SK-N-SH treated with all-trans-retinoic acid at 6 μM for 48 hours (cell line): ENCODE measurements around the gene MYH4.

ENCODE experiments used
- ATAC-seq: fragments of 200-7000 bp; cut with Tn5 transposase; 3 replicates; pipeline ENCODE4 v1.9.1; 2020; ENCODE audit warnings: mild to moderate bottlenecking, moderate library complexity
- BACH2 ChIP-seq: fragments of 250-450 bp; sonication (Bioruptor Pico); IDR thresholded peaks from 2 replicates; pipeline ENCODE4 v1.9.0; 2021; ENCODE audit warnings: mild to moderate bottlenecking, borderline replicate concordance
- CREB5 ChIP-seq: fragments of 250-450 bp; sonication (Bioruptor Pico); IDR thresholded peaks from 2 replicates; pipeline ENCODE4 v1.5.1; 2020; ENCODE audit warnings: low read depth, mild to moderate bottlenecking, moderate library complexity
- ESRRG ChIP-seq: fragments of 250-450 bp; sonication (Bioruptor Pico); IDR thresholded peaks from 2 replicates; pipeline ENCODE4 v1.6.1; 2021; ENCODE audit warnings: mild to moderate bottlenecking
- GLIS3 ChIP-seq: fragments of 250-450 bp; sonication (Bioruptor Pico); IDR thresholded peaks from 2 replicates; pipeline ENCODE4 v1.5.0; 2020; ENCODE audit warnings: mild to moderate bottlenecking, moderate library complexity
- ISL1 ChIP-seq: fragments of 250-450 bp; sonication (Bioruptor Pico); IDR thresholded peaks from 2 replicates; pipeline ENCODE4 v2.1.2; 2022; ENCODE audit warnings: mild to moderate bottlenecking, moderate library complexity
- PATZ1 ChIP-seq: fragments of 250-450 bp; sonication (Bioruptor Pico); IDR thresholded peaks from 2 replicates; pipeline ENCODE4 v1.8.0; 2020; ENCODE audit warnings: mild to moderate bottlenecking, moderate library complexity, borderline replicate concordance
- PPARA ChIP-seq: fragments of 250-450 bp; sonication (Bioruptor Pico); IDR thresholded peaks from 2 replicates; pipeline ENCODE4 v1.5.0; 2020; ENCODE audit warnings: mild to moderate bottlenecking, borderline replicate concordance
- RARB ChIP-seq: fragments of 250-450 bp; sonication (Bioruptor Pico); IDR thresholded peaks from 2 replicates; pipeline ENCODE4 v1.8.0; 2021; ENCODE audit warnings: mild to moderate bottlenecking, moderate library complexity
- TCF4 ChIP-seq: fragments of 250-450 bp; sonication (Bioruptor Pico); IDR thresholded peaks from 2 replicates; pipeline ENCODE4 v1.8.0; 2021; ENCODE audit warnings: mild to moderate bottlenecking, moderate library complexity, borderline replicate concordance
- TSHZ2 ChIP-seq: fragments of 250-450 bp; sonication (Bioruptor Pico); IDR thresholded peaks from 2 replicates; pipeline ENCODE4 v1.5.0; 2020; ENCODE audit warnings: mild to moderate bottlenecking, moderate library complexity
- ZC3H10 ChIP-seq: fragments of 250-450 bp; sonication (Bioruptor Pico); IDR thresholded peaks from 2 replicates; pipeline ENCODE4 v1.5.1; 2021; ENCODE audit warnings: mild to moderate bottlenecking, moderate library complexity
- ZFP3 ChIP-seq: fragments of 250-450 bp; sonication (Bioruptor Pico); IDR thresholded peaks from 2 replicates; pipeline ENCODE4 v1.5.0; 2020; ENCODE audit warnings: mild to moderate bottlenecking, moderate library complexity
- ZFP30 ChIP-seq: fragments of 450-650 bp; formaldehyde crosslinking; IDR thresholded peaks from 2 replicates; pipeline ENCODE4 v1.5.0; 2022; ENCODE audit warnings: mild to moderate bottlenecking, moderate library complexity
- ZNF70 ChIP-seq: fragments of 450-650 bp; formaldehyde crosslinking; IDR thresholded peaks from 2 replicates; pipeline ENCODE4 v1.5.0; 2020; ENCODE audit warnings: mild to moderate bottlenecking, moderate library complexity
- ZNF8 ChIP-seq: fragments of 450-650 bp; formaldehyde crosslinking; IDR thresholded peaks from 2 replicates; pipeline ENCODE4 v1.5.0; 2020; ENCODE audit warnings: mild to moderate bottlenecking, moderate library complexity
- TF ChIP-seq, protein P1 (sequence below): fragments of 250-450 bp; sonication (Bioruptor Pico); IDR thresholded peaks from 2 replicates; pipeline ENCODE4 v1.8.0; 2021; ENCODE audit warnings: low read depth, mild to moderate bottlenecking, moderate library complexity, borderline replicate concordance

MYH4 gene

DNA sequence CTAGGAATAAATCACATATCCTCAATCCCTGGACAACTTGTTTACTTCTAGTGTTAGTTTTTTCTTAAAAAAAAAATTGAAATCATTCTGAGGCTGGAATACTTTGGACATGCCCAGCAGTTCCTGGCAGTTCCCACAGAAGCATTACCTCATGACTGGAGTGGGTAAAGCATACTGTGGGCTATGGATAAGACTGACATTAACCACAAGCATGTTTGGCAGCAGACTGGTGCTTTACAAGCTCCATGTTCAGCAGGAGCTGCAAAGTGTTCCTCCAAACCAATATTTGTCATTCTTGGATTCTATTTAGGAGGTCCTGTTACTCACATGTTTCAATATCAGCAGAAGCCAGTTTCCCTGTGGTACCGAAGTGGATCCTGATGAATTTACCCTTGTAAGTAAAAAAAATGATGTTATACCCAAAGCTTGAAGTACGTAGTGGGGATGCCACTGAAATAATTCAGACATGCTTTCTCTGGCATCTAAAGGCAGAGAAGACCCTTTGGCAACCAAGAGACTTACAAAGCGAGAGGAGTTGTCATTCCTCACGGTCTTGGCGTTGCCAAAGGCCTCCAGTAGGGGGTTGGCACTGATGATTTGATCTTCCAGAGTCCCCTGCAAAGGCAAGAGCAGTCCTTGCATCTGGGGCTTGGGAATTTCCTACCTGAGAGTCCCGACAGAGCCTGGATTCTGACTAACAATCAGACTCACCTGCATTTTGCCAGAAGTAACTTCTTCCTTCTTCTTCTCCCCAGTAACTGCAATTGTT, 44.1 kb upstream of the MYH4 start (continued):
- TF ChIP-seq GLIS3 (CRISPR knock-in tag) (no peak), TSHZ2 (CRISPR knock-in tag) (no peak), RARB (CRISPR knock-in tag) (no peak), ZFP30 (CRISPR knock-in tag) (no peak), PATZ1 (no peak), BACH2 (no peak), PPARA (CRISPR knock-in tag) (no peak)
- TF ChIP-seq, all 23 proteins: peak for 0

- no peak for ATAC-seq
These were observed 43.5 kb upstream of the MYH4 start for GRCh38 chr17:10512856-10513255.

GRCh38 chr17:10499950-10500349, 30.6 kb upstream of the MYH4 start:
- ATAC-seq = no peak
- TF ChIP-seq PPARA (CRISPR knock-in tag) (no peak), ZFP30 (CRISPR knock-in tag) (no peak), ESRRG (no peak), ISL1 (CRISPR knock-in tag) (no peak), TSHZ2 (CRISPR knock-in tag) (no peak), GLIS3 (CRISPR knock-in tag) (no peak), CREB5 (no peak), PATZ1 (no peak), ZNF8 (CRISPR knock-in tag) (no peak), ZNF70 (CRISPR knock-in tag) (no peak)
- TF ChIP-seq, protein P1, sequence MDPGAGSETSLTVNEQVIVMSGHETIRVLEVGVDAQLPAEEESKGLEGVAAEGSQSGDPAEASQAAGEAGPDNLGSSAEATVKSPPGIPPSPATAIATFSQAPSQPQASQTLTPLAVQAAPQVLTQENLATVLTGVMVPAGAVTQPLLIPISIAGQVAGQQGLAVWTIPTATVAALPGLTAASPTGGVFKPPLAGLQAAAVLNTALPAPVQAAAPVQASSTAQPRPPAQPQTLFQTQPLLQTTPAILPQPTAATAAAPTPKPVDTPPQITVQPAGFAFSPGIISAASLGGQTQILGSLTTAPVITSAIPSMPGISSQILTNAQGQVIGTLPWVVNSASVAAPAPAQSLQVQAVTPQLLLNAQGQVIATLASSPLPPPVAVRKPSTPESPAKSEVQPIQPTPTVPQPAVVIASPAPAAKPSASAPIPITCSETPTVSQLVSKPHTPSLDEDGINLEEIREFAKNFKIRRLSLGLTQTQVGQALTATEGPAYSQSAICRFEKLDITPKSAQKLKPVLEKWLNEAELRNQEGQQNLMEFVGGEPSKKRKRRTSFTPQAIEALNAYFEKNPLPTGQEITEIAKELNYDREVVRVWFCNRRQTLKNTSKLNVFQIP (CRISPR knock-in tag) = no peak

More at GRCh38 chr17:10512856-10513255, 43.5 kb upstream of the MYH4 start:
- TF ChIP-seq ISL1 (CRISPR knock-in tag) (no peak), ESRRG (no peak), ZFP3 (CRISPR knock-in tag) (no peak), ZC3H10 (CRISPR knock-in tag) (no peak), CREB5 (no peak), PATZ1 (no peak), TCF4 (CRISPR knock-in tag) (no peak), PPARA (CRISPR knock-in tag) (no peak)
